PC-3 (cell line): Measurements from ENCODE around the gene TCF20. TPM values are rescaled to one million over a fixed set of nuclear protein-coding genes. Genes with fewer than 3 reads are reported as not detected.

Experiments
- ATAC-seq: fragments of 200-7000 bp; cut with Tn5 transposase; 2 replicates; pipeline ENCODE4 v1.9.1; 2020; ENCODE audit warnings: mild to moderate bottlenecking, moderate library complexity
- BruUV-seq: library from RNA; stranded (reverse); fragments of 400-500 nt; replicated peaks from 2 replicates; lab custom pipeline; 2021; lab: Mats Ljungman, UMichigan
- CTCF ChIA-PET: fragments of 300-600 bp; sonication (Branson Sonifier 250); formaldehyde crosslinking; loops from one replicate; lab custom pipeline; 2022; ENCODE audit warnings: antibody characterized with exemption; lab: Charles Lee
- POLR2A ChIA-PET: fragments of 300-600 bp; sonication (Branson Sonifier 250); formaldehyde crosslinking; loops from one replicate; lab custom pipeline; 2022; ENCODE audit warnings: antibody characterized with exemption; ENCODE audit not compliant: unreplicated experiment; lab: Charles Lee
- DNase-seq: peaks from one replicate; pipeline ENCODE4 v3.0.0-alpha.2; 2015
- H2AFZ ChIP-seq: fragments of 300-600 bp; sonication (generic); 2 replicates; pipeline ENCODE4 v1.6.0; 2016; ENCODE audit warnings: antibody characterized with exemption, low read length
- H3F3A ChIP-seq: fragments of 300-600 bp; sonication (generic); one replicate; pipeline ENCODE4 v1.6.0; 2017; ENCODE audit warnings: antibody characterized with exemption, low read length, control low read depth, mild to moderate bottlenecking; ENCODE audit not compliant: unreplicated experiment
- H3K27ac ChIP-seq: fragments of 300-600 bp; sonication (generic); 2 replicates; pipeline ENCODE4 v1.5.1; 2016; ENCODE audit warnings: mild to moderate bottlenecking, low read length
- H3K27me3 ChIP-seq: fragments of 300-600 bp; sonication (generic); 2 replicates; pipeline ENCODE4 v1.6.1; 2016; ENCODE audit warnings: low read length, mixed read lengths
- H3K36me3 ChIP-seq: fragments of 300-600 bp; sonication (generic); 2 replicates; pipeline ENCODE4 v1.6.1; 2016; ENCODE audit warnings: low read depth, mixed run types, low read length, mixed read lengths
- H3K4me1 ChIP-seq: fragments of 300-600 bp; sonication (generic); 2 replicates; pipeline ENCODE4 v1.5.1; 2016; ENCODE audit warnings: low read length; ENCODE audit not compliant: insufficient read depth
- H3K4me2 ChIP-seq: fragments of 300-600 bp; sonication (generic); 2 replicates; pipeline ENCODE4 v1.6.0; 2016; ENCODE audit warnings: low read length
- H3K4me3 ChIP-seq: fragments of 300-600 bp; sonication (generic); 2 replicates; pipeline ENCODE4 v1.5.1; 2016; ENCODE audit warnings: mild to moderate bottlenecking, low read length, mixed read lengths
- H3K79me2 ChIP-seq: fragments of 300-600 bp; sonication (generic); 2 replicates; pipeline ENCODE4 v1.6.1; 2017; ENCODE audit warnings: low read length, mixed read lengths
- H3K9ac ChIP-seq: fragments of 300-600 bp; sonication (generic); 2 replicates; pipeline ENCODE4 v1.6.0; 2016; ENCODE audit warnings: mild to moderate bottlenecking, low read length
- H3K9me2 ChIP-seq: fragments of 300-600 bp; sonication (generic); replicated peaks from 2 replicates; pipeline ENCODE4 v1.6.1; 2016; ENCODE audit warnings: mixed run types, low read length, mixed read lengths
- H3K9me3 ChIP-seq: fragments of 300-600 bp; sonication (generic); 2 replicates; pipeline ENCODE4 v1.6.1; 2016; ENCODE audit warnings: low read length, mixed read lengths
- H4K20me1 ChIP-seq: fragments of 300-600 bp; sonication (generic); 2 replicates; pipeline ENCODE4 v1.6.1; 2016; ENCODE audit warnings: low read length, mixed read lengths
- CTCF ChIP-seq: fragments of 300-600 bp; sonication (generic); conservative IDR thresholded peaks from 2 replicates; pipeline ENCODE4 v1.5.1; 2017; ENCODE audit warnings: antibody characterized with exemption, low read depth, mild to moderate bottlenecking, low read length
- EZH2 ChIP-seq: fragments of 300-600 bp; sonication (generic); IDR thresholded peaks from one replicate; pipeline ENCODE4 v1.6.1; 2017; ENCODE audit warnings: antibody characterized with exemption, mild to moderate bottlenecking, low read length; ENCODE audit not compliant: unreplicated experiment
- EZH2phosphoT487 ChIP-seq: fragments of 300-600 bp; sonication (generic); IDR thresholded peaks from 2 replicates; pipeline ENCODE4 v1.6.1; 2018; ENCODE audit warnings: mild to moderate bottlenecking, antibody characterized with exemption, low read length, borderline replicate concordance
- intact Hi-C: fragments of 100-400 bp; cut with micrococcal nuclease; formaldehyde crosslinking; loops from 2 replicates; pipeline ENCODE4 v1.9.0; 2023
- total RNA-seq: library from RNA; depleted of rRNA; stranded (reverse); fragments of >200 nt; gene quantifications from 2 replicates; pipeline ENCODE4 v1.2.3, GENCODE V29; 2014

TCF20 gene
- total RNA-seq, 1 experiment from 2014 or later = 36.0 TPM

GRCh38 chr22:42304324-42304790, 33.9 kb upstream of the TCF20 start:
- TF ChIP-seq EZH2phosphoT487 (no peak), CTCF (no peak), EZH2 (no peak)
- ChIA-PET CTCF (no interaction called here), POLR2A (no interaction called here)

GRCh38 chr22:42303396-42304323, 33.2 kb upstream of the TCF20 start:
- TF ChIP-seq EZH2 (no peak), CTCF (no peak), EZH2phosphoT487 (no peak)
- CTCF ChIA-PET = no interaction called here
- no TSS peak for BruUV-seq

More at GRCh38 chr22:42304324-42304790, 33.9 kb upstream of the TCF20 start:
- H3K4me1 ChIP-seq = no peaks in the 10 kb centered on the region
- H3K27ac ChIP-seq = no peak overlapping the region
- no peaks in the 10 kb centered on the region for H3K79me2 ChIP-seq
- H3F3A ChIP-seq = no peaks in the 10 kb centered on the region
- no peak overlapping the region for H3K9ac ChIP-seq
- no peaks in the 10 kb centered on the region for H3K9me3 ChIP-seq
- DNase-seq (no peak), ATAC-seq (no peak)
- BruUV-seq = no TSS peak
- H2AFZ ChIP-seq = no peak overlapping the region
- intact Hi-C loops = no loop called here
- H3K4me3 ChIP-seq = no peak overlapping the region
- H4K20me1 ChIP-seq = no peaks in the 10 kb centered on the region
- H3K4me2 ChIP-seq = no peak overlapping the region
- no peaks in the 10 kb centered on the region for H3K27me3 ChIP-seq
- no peaks in the 10 kb centered on the region for H3K36me3 ChIP-seq
- H3K9me2 ChIP-seq = no peaks in the 10 kb centered on the region

GRCh38 chr22:42301742-42302102, 31.3 kb upstream of the TCF20 start:
- ChIA-PET POLR2A (no interaction called here), CTCF (no interaction called here)
- no peaks in the 10 kb centered on the region for H4K20me1 ChIP-seq
- H3K9ac ChIP-seq = no peak overlapping the region
- no peak overlapping the region for H2AFZ ChIP-seq
- no peaks in the 10 kb centered on the region for H3K36me3 ChIP-seq
- no peaks in the 10 kb centered on the region for H3K9me2 ChIP-seq
- no peaks in the 10 kb centered on the region for H3K4me1 ChIP-seq
- no peaks in the 10 kb centered on the region for H3K9me3 ChIP-seq
- DNase-seq (no peak), ATAC-seq (no peak)
- no peaks in the 10 kb centered on the region for H3K79me2 ChIP-seq
- no peaks in the 10 kb centered on the region for H3K27me3 ChIP-seq
- no peak overlapping the region for H3K4me2 ChIP-seq
- BruUV-seq = no TSS peak
- intact Hi-C loops = no loop called here
- no peak overlapping the region for H3K4me3 ChIP-seq
- H3K27ac ChIP-seq = no peak overlapping the region
- no peaks in the 10 kb centered on the region for H3F3A ChIP-seq
- TF ChIP-seq CTCF = no peak
- TF ChIP-seq EZH2 = no peak
- TF ChIP-seq EZH2phosphoT487 = no peak

More at GRCh38 chr22:42303396-42304323, 33.2 kb upstream of the TCF20 start:
- Histone ChIP-seq H3K9ac (no peak overlapping the region), H3K79me2 (no peaks in the 10 kb centered on the region), H3K27ac (no peak overlapping the region), H3K4me3 (no peak overlapping the region), H3F3A (no peaks in the 10 kb centered on the region), H3K4me2 (no peak overlapping the region), H3K9me3 (no peaks in the 10 kb centered on the region), H3K4me1 (no peaks in the 10 kb centered on the region), H3K36me3 (no peaks in the 10 kb centered on the region), H3K27me3 (no peaks in the 10 kb centered on the region), H3K9me2 (no peaks in the 10 kb centered on the region), H2AFZ (no peak overlapping the region), H4K20me1 (no peaks in the 10 kb centered on the region)
- POLR2A ChIA-PET = no interaction called here
- no peak for DNase-seq
- intact Hi-C loops = no loop called here
- no peak for ATAC-seq
